ENCODE data around the gene GGACT.

The GGACT gene

GRCh38 chr13:100523411-100523810, 65.2 kb downstream of the GGACT start:
- H3K27me3 Mint-ChIP-seq (ENCODE audit: low read depth), result no peaks in the 10 kb centered on the region
- no peaks in the 10 kb centered on the region for H3K9me3 Mint-ChIP-seq
- H3K27ac Mint-ChIP-seq, result no peak overlapping the region
- H3K36me3 Mint-ChIP-seq (ENCODE audit: low read depth), result peaks cover 2% of the 10 kb centered on the region
- H3K4me1 Mint-ChIP-seq (ENCODE audit: low read depth), result peaks cover 4% of the 10 kb centered on the region
- no peak overlapping the region for H3K4me3 Mint-ChIP-seq

- Mint-ChIP-seq H3K36me3 (ENCODE audit: low read depth) (no peaks in the 10 kb centered on the region), H3K4me3 (no peak overlapping the region), H3K27ac (no peak overlapping the region), H3K9me3 (no peaks in the 10 kb centered on the region), H3K4me1 (ENCODE audit: low read depth) (peaks cover 9% of the 10 kb centered on the region), H3K27me3 (ENCODE audit: low read depth) (no peaks in the 10 kb centered on the region)
Observed at GRCh38 chr13:100522618-100523309, 65.8 kb downstream of the GGACT start.

- Mint-ChIP-seq H3K27ac (no peak overlapping the region), H3K9me3 (no peaks in the 10 kb centered on the region), H3K4me1 (ENCODE audit: low read depth) (peaks cover 14% of the 10 kb centered on the region), H3K36me3 (ENCODE audit: low read depth) (no peaks in the 10 kb centered on the region), H3K27me3 (ENCODE audit: low read depth) (no peaks in the 10 kb centered on the region), H3K4me3 (no peak overlapping the region)
Observed at GRCh38 chr13:100521851-100522617, 66.6 kb downstream of the GGACT start.

GRCh38 chr13:100520936-100521850, 67.4 kb downstream of the GGACT start:
- Mint-ChIP-seq H3K9me3 (no peaks in the 10 kb centered on the region), H3K36me3 (ENCODE audit: low read depth) (no peaks in the 10 kb centered on the region), H3K27ac (no peak overlapping the region), H3K4me3 (no peak overlapping the region), H3K27me3 (ENCODE audit: low read depth) (no peaks in the 10 kb centered on the region), H3K4me1 (ENCODE audit: low read depth) (peaks cover 14% of the 10 kb centered on the region)

GRCh38 chr13:100519626-100520025, 69.0 kb downstream of the GGACT start:
- H3K27me3 Mint-ChIP-seq (ENCODE audit: low read depth), result no peaks in the 10 kb centered on the region
- H3K36me3 Mint-ChIP-seq (ENCODE audit: low read depth), result no peaks in the 10 kb centered on the region
- H3K9me3 Mint-ChIP-seq, result no peaks in the 10 kb centered on the region
- no peak overlapping the region for H3K27ac Mint-ChIP-seq
- H3K4me3 Mint-ChIP-seq, result no peak overlapping the region
- H3K4me1 Mint-ChIP-seq (ENCODE audit: low read depth), result peaks cover 16% of the 10 kb centered on the region

GRCh38 chr13:100518394-100519062, 70.1 kb downstream of the GGACT start:
- no peak overlapping the region for H3K4me3 Mint-ChIP-seq
- no peak overlapping the region for H3K27ac Mint-ChIP-seq

GRCh38 chr13:100517728-100518127, 70.9 kb downstream of the GGACT start:
- H3K4me3 Mint-ChIP-seq, result no peak overlapping the region
- H3K4me1 Mint-ChIP-seq (ENCODE audit: low read depth), result peaks cover 25% of the 10 kb centered on the region
- H3K27me3 Mint-ChIP-seq (ENCODE audit: low read depth), result no peaks in the 10 kb centered on the region
- H3K27ac Mint-ChIP-seq, result peak overlapping the region; percentile 46
- no peaks in the 10 kb centered on the region for H3K36me3 Mint-ChIP-seq (ENCODE audit: low read depth)
- no peaks in the 10 kb centered on the region for H3K9me3 Mint-ChIP-seq

More at GRCh38 chr13:100518394-100519062, 70.1 kb downstream of the GGACT start:
- H3K27me3 Mint-ChIP-seq (ENCODE audit: low read depth), result no peaks in the 10 kb centered on the region
- no peaks in the 10 kb centered on the region for H3K36me3 Mint-ChIP-seq (ENCODE audit: low read depth)
- peaks cover 25% of the 10 kb centered on the region for H3K4me1 Mint-ChIP-seq (ENCODE audit: low read depth)
- no peaks in the 10 kb centered on the region for H3K9me3 Mint-ChIP-seq

GRCh38 chr13:100517135-100517534, 71.5 kb downstream of the GGACT start:
- H3K27me3 Mint-ChIP-seq (ENCODE audit: low read depth), result no peaks in the 10 kb centered on the region
- no peaks in the 10 kb centered on the region for H3K9me3 Mint-ChIP-seq
- no peak overlapping the region for H3K27ac Mint-ChIP-seq
- H3K4me3 Mint-ChIP-seq, result no peak overlapping the region
- peaks cover 27% of the 10 kb centered on the region for H3K4me1 Mint-ChIP-seq (ENCODE audit: low read depth)
- peaks cover 2% of the 10 kb centered on the region for H3K36me3 Mint-ChIP-seq (ENCODE audit: low read depth)

- H3K27ac Mint-ChIP-seq, result no peak overlapping the region
- H3K4me3 Mint-ChIP-seq, result no peak overlapping the region
- peaks cover 4% of the 10 kb centered on the region for H3K36me3 Mint-ChIP-seq (ENCODE audit: low read depth)
- peaks cover 31% of the 10 kb centered on the region for H3K4me1 Mint-ChIP-seq (ENCODE audit: low read depth)
- H3K27me3 Mint-ChIP-seq (ENCODE audit: low read depth), result no peaks in the 10 kb centered on the region
- H3K9me3 Mint-ChIP-seq, result no peaks in the 10 kb centered on the region
Observed at GRCh38 chr13:100515410-100515800, 73.2 kb downstream of the GGACT start.

- Mint-ChIP-seq H3K4me1 (ENCODE audit: low read depth) (peaks cover 31% of the 10 kb centered on the region), H3K36me3 (ENCODE audit: low read depth) (peaks cover 4% of the 10 kb centered on the region), H3K27ac (no peak overlapping the region), H3K4me3 (no peak overlapping the region), H3K27me3 (ENCODE audit: low read depth) (no peaks in the 10 kb centered on the region), H3K9me3 (no peaks in the 10 kb centered on the region)
Observed at GRCh38 chr13:100514788-100515409, 73.7 kb downstream of the GGACT start.

- peaks cover 31% of the 10 kb centered on the region for H3K4me1 Mint-ChIP-seq (ENCODE audit: low read depth)
- H3K9me3 Mint-ChIP-seq, result no peaks in the 10 kb centered on the region
- H3K27ac Mint-ChIP-seq, result no peak overlapping the region
- peaks cover 4% of the 10 kb centered on the region for H3K36me3 Mint-ChIP-seq (ENCODE audit: low read depth)
- H3K27me3 Mint-ChIP-seq (ENCODE audit: low read depth), result no peaks in the 10 kb centered on the region
- no peak overlapping the region for H3K4me3 Mint-ChIP-seq
Observed at GRCh38 chr13:100513987-100514670, 74.5 kb downstream of the GGACT start.

- Mint-ChIP-seq H3K4me3 (no peak overlapping the region), H3K27ac (no peak overlapping the region), H3K4me1 (ENCODE audit: low read depth) (peaks cover 28% of the 10 kb centered on the region), H3K27me3 (ENCODE audit: low read depth) (no peaks in the 10 kb centered on the region), H3K36me3 (ENCODE audit: low read depth) (peaks cover 4% of the 10 kb centered on the region), H3K9me3 (no peaks in the 10 kb centered on the region)
Observed at GRCh38 chr13:100513171-100513570, 75.4 kb downstream of the GGACT start.

GRCh38 chr13:100512422-100512821, 76.2 kb downstream of the GGACT start:
- Mint-ChIP-seq H3K4me1 (ENCODE audit: low read depth) (peaks cover 24% of the 10 kb centered on the region), H3K9me3 (no peaks in the 10 kb centered on the region), H3K36me3 (ENCODE audit: low read depth) (peaks cover 4% of the 10 kb centered on the region), H3K4me3 (no peak overlapping the region), H3K27ac (no peak overlapping the region), H3K27me3 (ENCODE audit: low read depth) (no peaks in the 10 kb centered on the region)
